ENCODE results near the gene SLC9C1. TPM values are rescaled to one million over a fixed set of nuclear protein-coding genes. Genes with fewer than 3 reads are reported as not detected.

SLC9C1 gene
- total and polyA plus RNA-seq, 2 of the 4 experiments (the other 2 are of a cell fraction): not detected

GRCh38 chr3:112171144-112171543 is 122.9 kb downstream of the SLC9C1 start:
- ChIA-PET CTCF (no interaction called here), POLR2A (ENCODE audit: unreplicated experiment) (no interaction called here)
- H2BK20ac ChIP-seq (ENCODE audit: low read depth, low read length): no peak overlapping the region
- H2AK5ac ChIP-seq (ENCODE audit: low read depth, low read length): no peak overlapping the region
- H3K9me1 ChIP-seq (ENCODE audit: insufficient read depth, low read length): no peaks in the 10 kb centered on the region
- H3K23ac ChIP-seq (ENCODE audit: low read depth, low read length): no peak overlapping the region
- dilution Hi-C loops (cut with HindIII; ENCODE audit: low sequenced_read_pairs, unreplicated experiment): no loop called here
- no peak overlapping the region for H4K5ac ChIP-seq (ENCODE audit: low read depth, low read length)
- TF ChIP-seq NFE2L2 (IDR thresholded peaks at IDR 0.05; ENCODE audit: low read depth, low read length): no peak
- TF ChIP-seq MAFK (IDR thresholded peaks at IDR 0.05; ENCODE audit: low read depth, low read length): no peak
- no peak for TF ChIP-seq CEBPB (IDR thresholded peaks at IDR 0.05; ENCODE audit: low read depth, low read length)
- TF ChIP-seq RCOR1 (IDR thresholded peaks at IDR 0.05; ENCODE audit: insufficient replicate concordance, low read length): no peak
- no peak for TF ChIP-seq BHLHE40 (IDR thresholded peaks at IDR 0.05; ENCODE audit: low read depth, low read length)
- TF ChIP-seq CTCF (conservative IDR thresholded peaks at IDR 0.05; ENCODE audit: low read depth, low read length): no peak
- TF ChIP-seq MAZ (IDR thresholded peaks at IDR 0.05; ENCODE audit: borderline replicate concordance, low read depth, low read length): no peak
- TF ChIP-seq SMC3 (IDR thresholded peaks at IDR 0.05; ENCODE audit: low read depth, low read length): no peak
- H3K4me3 ChIP-seq (ENCODE audit: insufficient read depth, low read depth, low read length): no peak overlapping the region
- H3K9ac ChIP-seq (ENCODE audit: low read depth, low read length): no peak overlapping the region
- no peaks in the 10 kb centered on the region for H4K20me1 ChIP-seq (ENCODE audit: insufficient read depth, low read length)
- H3K79me1 ChIP-seq (ENCODE audit: low read depth in 1 of 2, low read length in 2 of 2): no peaks in the 10 kb centered on the region
- H2BK5ac ChIP-seq (ENCODE audit: low read depth, low read length, poor library complexity, severe bottlenecking): no peak overlapping the region
- no peak overlapping the region for H3K4me2 ChIP-seq (ENCODE audit: low read depth, low read length)
- no peak overlapping the region for H2AFZ ChIP-seq (replicated peaks; ENCODE audit: low read length, poor library complexity)
- H3K27ac ChIP-seq (ENCODE audit: insufficient read depth, low read length): no peak overlapping the region
- no peaks in the 10 kb centered on the region for H3K4me1 ChIP-seq (ENCODE audit: control insufficient read depth, insufficient read depth, low read length)
- no peak overlapping the region for H4K8ac ChIP-seq (ENCODE audit: low read depth in 2 of 2, low read length in 2 of 2)
- H3K14ac ChIP-seq (replicated peaks; ENCODE audit: low read depth, low read length): no peak overlapping the region
- no peak overlapping the region for H2AK9ac ChIP-seq (replicated peaks; ENCODE audit: low read depth, low read length, poor library complexity)
- no peaks in the 10 kb centered on the region for H3K27me3 ChIP-seq (ENCODE audit: control insufficient read depth, insufficient read depth, low read length)
- no peak overlapping the region for H3K4ac ChIP-seq (ENCODE audit: low read depth, low read length)
- in situ Hi-C loops (cut with MboI; ENCODE audit: low sequenced_read_pairs): no loop called here
- 80% methylated on average over 2 of the region's 3 CpGs; no CpG with 5 or more reads in 1 of the 2 experiments for WGBS, 2 experiments (ENCODE audit: extremely low coverage in 2 of 2, insufficient read length in 1 of 2)
- H3K18ac ChIP-seq (ENCODE audit: low read depth, low read length): no peak overlapping the region
- no peaks in the 10 kb centered on the region for H3K9me3 ChIP-seq (ENCODE audit: control insufficient read depth, insufficient read depth, low read length)
- H3K36me3 ChIP-seq (ENCODE audit: control insufficient read depth, insufficient read depth, low read length): no peaks in the 10 kb centered on the region
- no peak overlapping the region for H4K91ac ChIP-seq (ENCODE audit: insufficient read depth, low read depth, low read length)
- H2BK120ac ChIP-seq (ENCODE audit: low read depth, low read length): no peak overlapping the region
- H3K56ac ChIP-seq (ENCODE audit: extremely low read depth, insufficient read depth, low read length): no peak overlapping the region
- intact Hi-C loops (cut with micrococcal nuclease): no loop called here
- no peak overlapping the region for H2BK15ac ChIP-seq (ENCODE audit: low read depth, low read length)
- ATAC-seq (ENCODE audit: low read depth) (no peak), DNase-seq (no peak)
- BruUV-seq (replicated peaks): no TSS peak

Measured in IMR-90 (cell line).